ENCODE results near the gene TBC1D17. TPM values are rescaled to one million over a fixed set of nuclear protein-coding genes. Genes with fewer than 3 reads are reported as not detected.

Gene TBC1D17
- total and polyA plus RNA-seq, 8 donors: 10.5 to 77.1 (median 35.3) TPM

GRCh38 chr19:49850487-49851342, 26.8 kb upstream of the TBC1D17 start, which contains the start of gene PTOV1:
TSS of gene PTOV1 (plus strand) at chr19:49851159.
- Histone ChIP-seq H3K4me3 (peak within 1 kb of the TSS; percentile 97 to 99 (median 97)), H3K36me3 (peaks cover 12 to 18% (median 16%) of the 10 kb centered on the region in 4 donors), H3K4me1 (peaks cover 15 to 57% (median 44%) of the 10 kb centered on the region in 4 donors), H3K9me3 (no peaks in the 10 kb centered on the region), H3K27ac (peak within 1 kb of the TSS; percentile 98 to 100 (median 100)), H3K27me3 (no peaks in the 10 kb centered on the region)
- intact Hi-C loops (cut with DNase I; ENCODE audit: low total_unique reads): no loop called here
- DNase-seq: peak; percentile 94 to 96
- 0 to 4% (median 1%) methylated on average over 40 to 97 of the region's 98 CpGs for WGBS, 5 donors
- no peak for TF ChIP-seq POLR2A (IDR thresholded peaks at IDR 0.05)
- TF ChIP-seq POLR2AphosphoS5 (IDR thresholded peaks at IDR 0.05): peak; percentile 83 to 91 (median 84)
- TF ChIP-seq EP300 (IDR thresholded peaks at IDR 0.05): no peak
- TF ChIP-seq CTCF (IDR thresholded peaks at IDR 0.05): no peak

GRCh38 chr19:49851456-49852259, 25.8 kb upstream of the TBC1D17 start:
- peaks cover 15 to 57% (median 44%) of the 10 kb centered on the region in 4 donors for H3K4me1 ChIP-seq
- no peaks in the 10 kb centered on the region for H3K27me3 ChIP-seq
- peaks cover 21 to 27% (median 26%) of the 10 kb centered on the region in 4 donors for H3K36me3 ChIP-seq
- TF ChIP-seq POLR2A (IDR thresholded peaks at IDR 0.05) (no peak), POLR2AphosphoS5 (IDR thresholded peaks at IDR 0.05) (no peak)
- peak overlapping the region; percentile 97 to 99 (median 97) for H3K4me3 ChIP-seq
- WGBS, 5 donors: 1 to 3% (median 2%) methylated on average over 22 to 77 of the region's 78 CpGs
- no peaks in the 10 kb centered on the region for H3K9me3 ChIP-seq
- intact Hi-C loops (cut with DNase I; ENCODE audit: low total_unique reads): no loop called here
- DNase-seq: peak in 1 of 2 donors; percentile 72
- H3K27ac ChIP-seq: peak overlapping the region; percentile 98 to 100 (median 100)

- Histone ChIP-seq H3K9me3 (no peaks in the 10 kb centered on the region), H3K4me3 (peak overlapping the region; percentile 97 to 99 (median 97)), H3K4me1 (peaks cover 15 to 57% (median 44%) of the 10 kb centered on the region in 4 donors), H3K27me3 (no peaks in the 10 kb centered on the region), H3K36me3 (peaks cover 30 to 38% (median 36%) of the 10 kb centered on the region in 4 donors), H3K27ac (peak overlapping the region in 1 of 5 donors; percentile 100)
- TF ChIP-seq CTCF (IDR thresholded peaks at IDR 0.05) (no peak), POLR2A (IDR thresholded peaks at IDR 0.05) (no peak), POLR2AphosphoS5 (IDR thresholded peaks at IDR 0.05) (no peak), EP300 (IDR thresholded peaks at IDR 0.05) (no peak)
- DNase-seq: no peak
- 45 to 69% (median 58%) methylated on average over 14 of the region's 14 CpGs for WGBS, 5 donors
- intact Hi-C loops (cut with DNase I; ENCODE audit: low total_unique reads): no loop called here
Observed at GRCh38 chr19:49852631-49853126, 24.8 kb upstream of the TBC1D17 start.

GRCh38 chr19:49853852-49854377, 23.6 kb upstream of the TBC1D17 start:
- no peak for TF ChIP-seq CTCF (IDR thresholded peaks at IDR 0.05)
- no peaks in the 10 kb centered on the region for H3K9me3 ChIP-seq
- no peak for DNase-seq

More at GRCh38 chr19:49853852-49854377, 23.6 kb upstream of the TBC1D17 start:
- no peak overlapping the region for H3K4me3 ChIP-seq
- H3K4me1 ChIP-seq: peaks cover 15 to 48% (median 44%) of the 10 kb centered on the region in 4 donors
- H3K27ac ChIP-seq: peak overlapping the region in 2 of 5 donors; percentile 38
- no peaks in the 10 kb centered on the region for H3K27me3 ChIP-seq
- intact Hi-C loops (cut with DNase I; ENCODE audit: low total_unique reads): no loop called here
- WGBS, 5 donors: 83 to 93% (median 86%) methylated on average over 7 to 10 of the region's 10 CpGs
- H3K36me3 ChIP-seq: peaks cover 43 to 50% (median 48%) of the 10 kb centered on the region in 4 donors

Data from stomach (tissue), 9 donors.